Endothelial cell of umbilical vein (primary cell): Measurements from ENCODE around the gene AMOT. TPM values are rescaled to one million over a fixed set of nuclear protein-coding genes. Genes with fewer than 3 reads are reported as not detected.

Experiments
- BruUV-seq: library from RNA; stranded (reverse); fragments of 400-500 nt; replicated peaks from 2 replicates; lab custom pipeline; 2021; lab: Mats Ljungman, UMichigan
- CTCF ChIA-PET: fragments of 300-600, 350-600 bp; sonication (Branson Sonifier 250); formaldehyde crosslinking; loops from one replicate; lab custom pipeline; 2021; ENCODE audit warnings: antibody characterized with exemption, inconsistent platforms; lab: Charles Lee
- POLR2A ChIA-PET: fragments of 300-600, 350-600 bp; sonication (Branson Sonifier 250); formaldehyde crosslinking; loops from one replicate; lab custom pipeline; 2021; ENCODE audit warnings: antibody characterized with exemption, inconsistent platforms; lab: Charles Lee
- DNase-seq: peaks from one replicate; pipeline ENCODE4 v3.0.0-alpha.2; 2011; ENCODE audit warnings: low read depth, low spot score
- FAIRE-seq: peaks from 2 replicates; lab custom pipeline; 2011; peaks lifted over from hg19 to GRCh38; lab: Jason Lieb, UNC
- H2AFZ ChIP-seq: 2 replicates; pipeline ENCODE4 v1.6.0; 2012; ENCODE audit warnings: low read depth, low read length, control low read depth, inconsistent platforms
- H3K27ac ChIP-seq: 2 replicates; pipeline ENCODE4 v1.5.1; 2011; ENCODE audit warnings: low read depth, mild to moderate bottlenecking, control low read depth, low read length, moderate library complexity; ENCODE audit not compliant: insufficient read depth
- H3K27me3 ChIP-seq, 2 experiments: 2 replicates each; pipeline versions ENCODE4 v1.6.0 to v1.6.1; 2011; ENCODE audit warnings: low read length in 2 of 2, mixed read lengths in 1 of 2; ENCODE audit not compliant: control insufficient read depth in 2 of 2, insufficient read depth in 2 of 2
- H3K36me3 ChIP-seq, 2 experiments: 2 replicates in 1 of 2; 3 replicates in 1 of 2; pipeline ENCODE4 v1.5.1; 2011; ENCODE audit warnings: low read length in 2 of 2, mild to moderate bottlenecking in 1 of 2, moderate library complexity in 1 of 2; ENCODE audit not compliant: control insufficient read depth in 2 of 2, insufficient read depth in 2 of 2; ENCODE audit errors: extremely low read depth in 1 of 2
- H3K4me1 ChIP-seq: 3 replicates; pipeline ENCODE4 v1.5.1; 2011; ENCODE audit warnings: mild to moderate bottlenecking, low read length; ENCODE audit not compliant: control insufficient read depth, insufficient read depth; ENCODE audit errors: extremely low read depth
- H3K4me2 ChIP-seq: 2 replicates; pipeline ENCODE4 v1.6.1; 2011; ENCODE audit warnings: low read length, control low read depth, mixed read lengths; ENCODE audit not compliant: insufficient read depth
- H3K4me3 ChIP-seq, 3 experiments: fragments of 200-600 bp in 1 of 3; sonication (generic), shearing (Covaris generic) in 1 of 3; replicated peaks in 1 of 3; 2 replicates each; pipeline ENCODE4 v1.5.1; 2011 to 2016; ENCODE audit warnings: control low read depth in 3 of 3, low read length in 3 of 3, mild to moderate bottlenecking in 2 of 3, inconsistent platforms in 1 of 3, low read depth in 1 of 3, moderate library complexity in 1 of 3; ENCODE audit not compliant: insufficient read depth in 1 of 3
- H3K79me2 ChIP-seq: 2 replicates; pipeline ENCODE4 v1.6.0; 2012; ENCODE audit warnings: low read length, inconsistent platforms; ENCODE audit not compliant: control insufficient read depth, insufficient read depth
- H3K9ac ChIP-seq: replicated peaks from 2 replicates; pipeline ENCODE3; 2011; ENCODE audit warnings: low read length, control low read depth; ENCODE audit not compliant: insufficient read depth; ENCODE audit errors: extremely low read depth
- H3K9me1 ChIP-seq: replicated peaks from 3 replicates; pipeline ENCODE4 v1.6.0; 2011; ENCODE audit warnings: mild to moderate bottlenecking, low read length; ENCODE audit not compliant: control insufficient read depth, insufficient read depth; ENCODE audit errors: extremely low read depth
- H3K9me3 ChIP-seq: replicated peaks from 2 replicates; pipeline ENCODE4 v1.5.1; 2012; ENCODE audit warnings: low read length, inconsistent platforms; ENCODE audit not compliant: control insufficient read depth, insufficient read depth
- H4K20me1 ChIP-seq: replicated peaks from 2 replicates; pipeline ENCODE3; 2011; ENCODE audit warnings: mild to moderate bottlenecking, low read length; ENCODE audit not compliant: control insufficient read depth, insufficient read depth; ENCODE audit errors: extremely low read depth
- FOS ChIP-seq: IDR thresholded peaks from 2 replicates; pipeline ENCODE4 v1.6.1; 2011; ENCODE audit warnings: mild to moderate bottlenecking, low read length, moderate library complexity, borderline replicate concordance; ENCODE audit not compliant: insufficient read depth
- GATA2 ChIP-seq: IDR thresholded peaks from 2 replicates; pipeline ENCODE4 v1.7.0; 2011; ENCODE audit warnings: low read depth, mild to moderate bottlenecking, moderate library complexity, mixed read lengths, low read length; ENCODE audit not compliant: insufficient read length, insufficient read depth
- JUN ChIP-seq: IDR thresholded peaks from 2 replicates; pipeline ENCODE4 v1.6.1; 2011; ENCODE audit warnings: borderline replicate concordance, low read depth; ENCODE audit not compliant: insufficient read length, insufficient read depth
- MYC ChIP-seq: IDR thresholded peaks from one replicate; pipeline ENCODE4 v1.6.1; 2011; ENCODE audit warnings: mild to moderate bottlenecking, low read depth, low read length
- POLR2A ChIP-seq: IDR thresholded peaks from 2 replicates; pipeline ENCODE4 v1.6.1; 2012; ENCODE audit warnings: low read depth, mild to moderate bottlenecking, control low read depth, low read length
- POLR2AphosphoS5 ChIP-seq: IDR thresholded peaks from 2 replicates; pipeline ENCODE4 v1.6.1; 2012; ENCODE audit warnings: low read depth, mild to moderate bottlenecking, control low read depth, low read length, moderate library complexity; ENCODE audit not compliant: insufficient read depth
- dilution Hi-C: fragments of 300-500 bp; cut with MboI; formaldehyde crosslinking; loops from one replicate; pipeline ENCODE4 v1.15.0; 2019; ENCODE audit warnings: low sequenced_read_pairs; ENCODE audit not compliant: extremely low pct_ligation_motif_present
- intact Hi-C: fragments of 100-400 bp; cut with micrococcal nuclease; formaldehyde crosslinking; loops from one replicate; pipeline ENCODE4 v1.10.0; 2022
- polyA plus RNA-seq, 4 experiments: library from polyadenylated mRNA; depleted of rRNA in 3 of 4; stranded (reverse) in 3 of 4; unstranded in 1 of 4; fragments of >200 nt; gene quantifications; 2 replicates each; pipeline versions ENCODE4 v1.2.1 to v1.2.3, GENCODE V29; 2011 to 2012; ENCODE audit warnings: missing spikeins in 1 of 4
- total RNA-seq: library from RNA; stranded (reverse); gene quantifications from 2 replicates; pipeline ENCODE4 v1.2.3, GENCODE V29; 2021
- TF ChIP-seq, protein P1 (sequence below), 2 donors: IDR thresholded peaks; 1 replicate in 1 of 2; 2 replicates in 1 of 2; pipeline ENCODE4 v1.5.1; 2011; ENCODE audit warnings: low read length in 2 of 2, mild to moderate bottlenecking in 2 of 2, moderate library complexity in 2 of 2, control low read depth in 1 of 2, inconsistent platforms in 1 of 2, low read depth in 1 of 2; ENCODE audit not compliant: insufficient read depth in 1 of 2; ENCODE audit errors: extremely low read depth in 1 of 2
- TF ChIP-seq, protein P2 (sequence below): IDR thresholded peaks from 2 replicates; pipeline ENCODE4 v1.6.1; 2011; ENCODE audit not compliant: insufficient read depth, insufficient read length

AMOT gene
- total and polyA plus RNA-seq, 2 donors (not counting 3 experiments of a cell fraction or from before 2014, with no cell fraction given): 0.68 to 3.5 TPM

DNA sequence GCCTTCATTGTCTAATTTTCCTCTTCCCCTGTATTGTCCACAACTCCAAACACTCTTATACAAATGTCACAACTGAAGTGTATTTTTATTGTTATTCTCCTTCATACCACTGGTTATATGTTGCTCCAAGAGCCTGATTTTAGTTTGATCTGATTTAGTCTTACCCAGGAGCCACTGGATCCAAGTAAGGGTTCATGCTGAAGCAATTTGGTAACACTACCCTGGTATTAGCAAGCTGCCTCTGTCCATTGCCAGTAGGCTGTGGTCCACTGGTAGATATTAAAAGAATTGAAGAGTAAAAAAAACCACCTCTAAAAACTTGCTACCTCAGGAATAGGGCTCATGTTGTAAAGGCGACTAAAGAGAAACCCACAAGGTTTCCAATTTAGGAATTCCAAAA lies 41.2 kb downstream of the AMOT start:
- dilution Hi-C loops (no loop called here), intact Hi-C loops (no loop called here)
- ChIA-PET CTCF (no interaction called here), POLR2A (no interaction called here)
- H2AFZ ChIP-seq: no peak overlapping the region
- DNase-seq (no peak), FAIRE-seq (no peak)
- no peaks in the 10 kb centered on the region for H3K27me3 ChIP-seq
- no peaks in the 10 kb centered on the region for H3K9me1 ChIP-seq
- no peak overlapping the region for H3K9ac ChIP-seq
- no peaks in the 10 kb centered on the region for H3K4me1 ChIP-seq
- BruUV-seq: no TSS peak
- H3K9me3 ChIP-seq: no peaks in the 10 kb centered on the region
- no peak overlapping the region for H3K27ac ChIP-seq
- H4K20me1 ChIP-seq: no peaks in the 10 kb centered on the region
- no peaks in the 10 kb centered on the region for H3K36me3 ChIP-seq
- H3K79me2 ChIP-seq: no peaks in the 10 kb centered on the region
- no peak overlapping the region for H3K4me2 ChIP-seq
- no peak overlapping the region for H3K4me3 ChIP-seq
- TF ChIP-seq, protein P1, sequence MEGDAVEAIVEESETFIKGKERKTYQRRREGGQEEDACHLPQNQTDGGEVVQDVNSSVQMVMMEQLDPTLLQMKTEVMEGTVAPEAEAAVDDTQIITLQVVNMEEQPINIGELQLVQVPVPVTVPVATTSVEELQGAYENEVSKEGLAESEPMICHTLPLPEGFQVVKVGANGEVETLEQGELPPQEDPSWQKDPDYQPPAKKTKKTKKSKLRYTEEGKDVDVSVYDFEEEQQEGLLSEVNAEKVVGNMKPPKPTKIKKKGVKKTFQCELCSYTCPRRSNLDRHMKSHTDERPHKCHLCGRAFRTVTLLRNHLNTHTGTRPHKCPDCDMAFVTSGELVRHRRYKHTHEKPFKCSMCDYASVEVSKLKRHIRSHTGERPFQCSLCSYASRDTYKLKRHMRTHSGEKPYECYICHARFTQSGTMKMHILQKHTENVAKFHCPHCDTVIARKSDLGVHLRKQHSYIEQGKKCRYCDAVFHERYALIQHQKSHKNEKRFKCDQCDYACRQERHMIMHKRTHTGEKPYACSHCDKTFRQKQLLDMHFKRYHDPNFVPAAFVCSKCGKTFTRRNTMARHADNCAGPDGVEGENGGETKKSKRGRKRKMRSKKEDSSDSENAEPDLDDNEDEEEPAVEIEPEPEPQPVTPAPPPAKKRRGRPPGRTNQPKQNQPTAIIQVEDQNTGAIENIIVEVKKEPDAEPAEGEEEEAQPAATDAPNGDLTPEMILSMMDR (IDR thresholded peaks at IDR 0.05; ENCODE audit: extremely low read depth in 1 of 2, insufficient read depth in 1 of 2, low read depth in 1 of 2, low read length in 2 of 2): no peak
- TF ChIP-seq, protein P2, sequence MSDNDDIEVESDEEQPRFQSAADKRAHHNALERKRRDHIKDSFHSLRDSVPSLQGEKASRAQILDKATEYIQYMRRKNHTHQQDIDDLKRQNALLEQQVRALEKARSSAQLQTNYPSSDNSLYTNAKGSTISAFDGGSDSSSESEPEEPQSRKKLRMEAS: no peak
- TF ChIP-seq MYC: no peak
- TF ChIP-seq FOS: no peak
- TF ChIP-seq GATA2: no peak
- no peak for TF ChIP-seq JUN
- no peak for TF ChIP-seq POLR2AphosphoS5
- TF ChIP-seq POLR2A: no peak
